Upper lobe of right lung (tissue), 1 donor: ENCODE results near the gene ZSCAN22. TPM values are rescaled to one million over a fixed set of nuclear protein-coding genes. Genes with fewer than 3 reads are reported as not detected.
"Not testable (repeated sequence)": the region's sequence is repeated elsewhere in the genome, so short reads cannot be mapped to it uniquely, and the experiment has no call there.

Source experiments
- ATAC-seq: fragments of 200-7000 bp; cut with Tn5 transposase; one replicate; pipeline ENCODE4 v1.9.1; 2020; ENCODE audit warnings: mild to moderate bottlenecking, moderate library complexity
- DNase-seq: peaks from one replicate; pipeline ENCODE4 v3.0.0-alpha.2; 2020
- H3K27ac ChIP-seq: fragments of 200-600 bp; one replicate; pipeline ENCODE4 v1.8.0; 2022
- H3K27me3 ChIP-seq: fragments of 200-600 bp; one replicate; pipeline ENCODE4 v1.8.0; 2022; ENCODE audit warnings: mild to moderate bottlenecking
- H3K36me3 ChIP-seq: fragments of 200-600 bp; one replicate; pipeline ENCODE4 v1.8.0; 2022
- H3K4me1 ChIP-seq: fragments of 200-600 bp; one replicate; pipeline ENCODE4 v1.8.0; 2022
- H3K4me3 ChIP-seq: fragments of 200-600 bp; one replicate; pipeline ENCODE4 v1.8.0; 2022; ENCODE audit warnings: mild to moderate bottlenecking
- H3K9me3 ChIP-seq: fragments of 200-600 bp; one replicate; pipeline ENCODE4 v1.8.0; 2022
- CTCF ChIP-seq: fragments of 200-600 bp; IDR thresholded peaks from one replicate; pipeline ENCODE4 v1.8.0; 2022; ENCODE audit warnings: antibody characterized with exemption
- intact Hi-C: fragments of 100-400 bp; cut with DNase I; formaldehyde crosslinking; loops from one replicate; pipeline ENCODE4 v1.11.0; 2022
- total RNA-seq: library from RNA; stranded (reverse); fragmentation: NEBNext Ultra II Directional; extraction: Animal tissue kit (Norgen Biotek cat#: 25700); gene quantifications from one replicate; pipeline ENCODE4 v1.2.1, GENCODE V29; 2021
- donor health status: DM: no; HTN: yes; CAD: no; lungs with severe emphysema.

ZSCAN22 gene
- total RNA-seq, 1 donor from 2014 or later = 4.0 TPM

- intact Hi-C loops = no loop called here
- ATAC-seq = no peak
- Histone ChIP-seq H3K27me3 (no peaks in the 10 kb centered on the region), H3K4me1 (no peaks in the 10 kb centered on the region), H3K36me3 (peaks cover 14% of the 10 kb centered on the region), H3K9me3 (no peaks in the 10 kb centered on the region), H3K27ac (no peak overlapping the region), H3K4me3 (no peak overlapping the region)
- TF ChIP-seq CTCF = no peak
- DNase-seq = no peak
Observed at GRCh38 chr19:58338825-58339558, 12.2 kb downstream of the ZSCAN22 start.

GRCh38 chr19:58345558-58345957 lies 18.8 kb downstream of the ZSCAN22 start:
- Histone ChIP-seq H3K27me3 (peaks cover 5% of the 10 kb centered on the region), H3K36me3 (no peaks in the 10 kb centered on the region), H3K9me3 (no peaks in the 10 kb centered on the region), H3K4me1 (peaks cover 5% of the 10 kb centered on the region), H3K4me3 (no peak overlapping the region), H3K27ac (no peak overlapping the region)
- no peak for TF ChIP-seq CTCF
- intact Hi-C loops = no loop called here
- DNase-seq = no peak
- no peak for ATAC-seq

- Histone ChIP-seq H3K9me3 (no peaks in the 10 kb centered on the region), H3K4me1 (peaks cover 5% of the 10 kb centered on the region), H3K27ac (peak overlapping the region; percentile 79), H3K27me3 (peaks cover 14% of the 10 kb centered on the region), H3K4me3 (peak overlapping the region; percentile 73), H3K36me3 (no peaks in the 10 kb centered on the region)
- intact Hi-C loops = no loop called here
- ATAC-seq (peak; percentile 97), DNase-seq (peak; percentile 79)
- no peak for TF ChIP-seq CTCF
Observed at GRCh38 chr19:58346961-58347929, 20.5 kb downstream of the ZSCAN22 start.

- intact Hi-C loops, H3K36me3 ChIP-seq, ATAC-seq, H3K9me3 ChIP-seq, DNase-seq, H3K4me1 ChIP-seq: not testable (repeated sequence)
- Histone ChIP-seq H3K4me3 (peak overlapping the region; percentile 73), H3K27ac (peak overlapping the region; percentile 65), H3K27me3 (peaks cover 14% of the 10 kb centered on the region)
Observed at GRCh38 chr19:58348080-58348479, 21.3 kb downstream of the ZSCAN22 start.

- Histone ChIP-seq H3K27me3 (peaks cover 14% of the 10 kb centered on the region), H3K4me1 (peaks cover 5% of the 10 kb centered on the region)
- intact Hi-C loops = no loop called here
Observed at GRCh38 chr19:58349590-58349989, 22.8 kb downstream of the ZSCAN22 start.

More at GRCh38 chr19:58349590-58349989, 22.8 kb downstream of the ZSCAN22 start:
- ATAC-seq = no peak
- DNase-seq = no peak
- H3K4me3 ChIP-seq = no peak overlapping the region
- no peaks in the 10 kb centered on the region for H3K36me3 ChIP-seq
- no peak overlapping the region for H3K27ac ChIP-seq
- no peaks in the 10 kb centered on the region for H3K9me3 ChIP-seq
- TF ChIP-seq CTCF = no peak
